ENCODE data around the gene RASD2.
"Not testable (repeated sequence)": the region's sequence is repeated elsewhere in the genome, so short reads cannot be mapped to it uniquely, and the experiment has no call there.

GRCh38 chr22:35491061-35491907 lies 49.3 kb upstream of the RASD2 start:
- TF ChIP-seq, protein P1, sequence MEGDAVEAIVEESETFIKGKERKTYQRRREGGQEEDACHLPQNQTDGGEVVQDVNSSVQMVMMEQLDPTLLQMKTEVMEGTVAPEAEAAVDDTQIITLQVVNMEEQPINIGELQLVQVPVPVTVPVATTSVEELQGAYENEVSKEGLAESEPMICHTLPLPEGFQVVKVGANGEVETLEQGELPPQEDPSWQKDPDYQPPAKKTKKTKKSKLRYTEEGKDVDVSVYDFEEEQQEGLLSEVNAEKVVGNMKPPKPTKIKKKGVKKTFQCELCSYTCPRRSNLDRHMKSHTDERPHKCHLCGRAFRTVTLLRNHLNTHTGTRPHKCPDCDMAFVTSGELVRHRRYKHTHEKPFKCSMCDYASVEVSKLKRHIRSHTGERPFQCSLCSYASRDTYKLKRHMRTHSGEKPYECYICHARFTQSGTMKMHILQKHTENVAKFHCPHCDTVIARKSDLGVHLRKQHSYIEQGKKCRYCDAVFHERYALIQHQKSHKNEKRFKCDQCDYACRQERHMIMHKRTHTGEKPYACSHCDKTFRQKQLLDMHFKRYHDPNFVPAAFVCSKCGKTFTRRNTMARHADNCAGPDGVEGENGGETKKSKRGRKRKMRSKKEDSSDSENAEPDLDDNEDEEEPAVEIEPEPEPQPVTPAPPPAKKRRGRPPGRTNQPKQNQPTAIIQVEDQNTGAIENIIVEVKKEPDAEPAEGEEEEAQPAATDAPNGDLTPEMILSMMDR (conservative IDR thresholded peaks at IDR 0.05; ENCODE audit: low read length), result not testable (repeated sequence)
- TF ChIP-seq EZH2phosphoT487 (IDR thresholded peaks at IDR 0.05; ENCODE audit: borderline replicate concordance, low read depth, low read length), result not testable (repeated sequence)

Data from OCI-LY7 (cell line).